HG02642 (cell line): ENCODE data around the gene PI16.

Experiments used
- ATAC-seq: cut with Tn5 transposase; IDR thresholded peaks from one replicate; pipeline ENCODE4 v1.9.1; 2021; ENCODE audit warnings: mild to moderate bottlenecking; ENCODE audit not compliant: unreplicated experiment, poor library complexity

Gene PI16

DNA sequence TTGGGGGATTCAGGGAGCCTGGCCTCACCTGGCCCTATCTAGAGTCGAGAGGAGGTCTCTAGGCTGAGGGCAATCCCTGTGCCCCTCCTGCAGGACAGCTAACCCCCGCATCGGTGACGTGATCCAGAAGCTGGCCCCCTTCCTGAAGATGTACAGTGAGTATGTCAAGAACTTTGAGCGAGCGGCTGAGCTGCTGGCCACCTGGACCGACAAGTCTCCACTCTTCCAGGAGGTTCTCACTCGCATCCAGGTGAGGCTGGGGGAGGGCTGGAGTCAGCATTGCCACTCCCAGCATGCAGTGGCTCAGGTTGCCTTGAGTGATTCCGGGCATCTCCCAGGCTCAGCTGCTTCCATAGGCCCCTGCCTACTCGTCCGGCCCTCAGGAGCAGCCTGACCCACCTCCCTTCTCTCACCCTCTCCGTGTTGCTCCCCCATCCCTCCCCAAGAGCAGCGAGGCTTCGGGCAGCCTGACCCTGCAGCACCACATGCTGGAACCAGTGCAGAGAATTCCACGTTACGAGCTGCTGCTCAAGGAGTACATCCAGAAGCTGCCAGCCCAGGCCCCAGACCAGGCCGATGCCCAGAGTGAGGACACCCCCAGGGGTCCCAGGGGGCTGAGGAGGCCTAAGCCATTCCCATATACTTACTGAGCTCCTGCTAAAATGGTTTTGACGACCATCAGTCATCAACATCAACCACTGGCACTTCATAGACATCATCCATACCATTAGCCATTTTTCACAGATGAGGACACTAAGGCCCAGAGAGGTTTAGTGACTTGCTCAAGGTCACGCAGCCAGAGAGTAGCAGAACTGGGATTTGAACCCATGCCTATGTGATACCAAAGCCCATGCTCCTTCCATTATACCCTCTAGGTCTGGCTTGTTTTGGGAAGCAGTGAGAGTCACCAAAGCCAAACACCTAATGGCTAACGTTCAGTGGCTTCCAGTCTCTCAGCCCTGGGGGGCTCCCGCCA, 59.3 kb downstream of the PI16 start:
- no peak for ATAC-seq
